Liver (tissue), 9 donors: ENCODE results near the gene FRMD6. TPM values are rescaled to one million over a fixed set of nuclear protein-coding genes. Genes with fewer than 3 reads are reported as not detected.

Source experiments
- DNase-seq: peaks from one replicate; pipeline ENCODE4 v3.0.0-alpha.2; 2017; ENCODE audit warnings: low spot score
- H3K27ac ChIP-seq, 2 donors: one replicate each; pipeline ENCODE4 v1.7.0; 2013; ENCODE audit warnings: inconsistent platforms in 2 of 2, low read length in 2 of 2, control low read depth in 1 of 2, low read depth in 1 of 2, mild to moderate bottlenecking in 1 of 2
- H3K27me3 ChIP-seq, 4 donors: one replicate each; pipeline versions ENCODE4 v1.6.1 to v1.7.0; 2013; ENCODE audit warnings: low read length in 3 of 4, inconsistent platforms in 1 of 4, mild to moderate bottlenecking in 1 of 4, moderate library complexity in 1 of 4; ENCODE audit not compliant: control insufficient read depth in 4 of 4, insufficient read depth in 4 of 4
- H3K36me3 ChIP-seq, 4 donors: one replicate each; pipeline versions ENCODE4 v1.6.1 to v1.7.0; 2013; ENCODE audit warnings: low read length in 3 of 4, mild to moderate bottlenecking in 3 of 4, low read depth in 1 of 4, moderate library complexity in 1 of 4; ENCODE audit not compliant: control insufficient read depth in 4 of 4, insufficient read depth in 3 of 4
- H3K4me1 ChIP-seq, 4 donors: one replicate each; pipeline versions ENCODE4 v1.6.1 to v1.7.0; 2013; ENCODE audit warnings: low read length in 3 of 4, mild to moderate bottlenecking in 3 of 4, moderate library complexity in 1 of 4; ENCODE audit not compliant: control insufficient read depth in 4 of 4, insufficient read depth in 4 of 4
- H3K4me3 ChIP-seq, 3 donors: one replicate each; pipeline versions ENCODE4 v1.6.1 to v1.7.0; 2013; ENCODE audit warnings: low read length in 3 of 3, control low read depth in 1 of 3, low read depth in 1 of 3, mild to moderate bottlenecking in 1 of 3
- H3K9ac ChIP-seq, 2 donors: one replicate each; pipeline ENCODE4 v1.7.0; 2013; ENCODE audit warnings: low read length in 2 of 2, mild to moderate bottlenecking in 2 of 2, moderate library complexity in 2 of 2, control low read depth in 1 of 2, low read depth in 1 of 2
- H3K9me3 ChIP-seq, 4 donors: one replicate each; pipeline versions ENCODE4 v1.6.1 to v1.7.0; 2013; ENCODE audit warnings: low read length in 3 of 4; ENCODE audit not compliant: control insufficient read depth in 4 of 4
- CTCF ChIP-seq: fragments of 150-350 bp; IDR thresholded peaks from 2 replicates; pipeline ENCODE4 v1.5.1; 2017; ENCODE audit warnings: improper control_type of control experiment, low read depth, low read length; ENCODE audit not compliant: missing input control
- EGR1 ChIP-seq, 2 donors: IDR thresholded peaks; 2 replicates each; pipeline ENCODE4 v1.6.1; 2016 to 2018; ENCODE audit warnings: antibody characterized with exemption in 2 of 2, low read depth in 2 of 2
- FOXA1 ChIP-seq: IDR thresholded peaks from 2 replicates; pipeline ENCODE4 v1.6.1; 2016; ENCODE audit warnings: antibody characterized with exemption
- FOXA2 ChIP-seq: IDR thresholded peaks from 2 replicates; pipeline ENCODE4 v1.6.1; 2016; ENCODE audit warnings: antibody characterized with exemption
- GABPA ChIP-seq, 2 donors: IDR thresholded peaks in 1 of 2; conservative IDR thresholded peaks in 1 of 2; 2 replicates each; pipeline ENCODE4 v1.6.1; 2016; ENCODE audit warnings: antibody characterized with exemption in 2 of 2, mild to moderate bottlenecking in 1 of 2, moderate library complexity in 1 of 2
- HNF4A ChIP-seq, 2 donors: conservative IDR thresholded peaks; 2 replicates each; pipeline ENCODE4 v1.6.1; 2016; ENCODE audit warnings: antibody characterized with exemption in 2 of 2, mild to moderate bottlenecking in 2 of 2
- HNF4G ChIP-seq: IDR thresholded peaks from 2 replicates; pipeline ENCODE4 v1.6.1; 2016; ENCODE audit warnings: antibody characterized with exemption
- JUND ChIP-seq, 2 donors: IDR thresholded peaks; 2 replicates each; pipeline ENCODE4 v1.6.1; 2016; ENCODE audit warnings: antibody characterized with exemption in 2 of 2
- MAX ChIP-seq: IDR thresholded peaks from 2 replicates; pipeline ENCODE4 v1.6.1; 2016; ENCODE audit warnings: antibody characterized with exemption
- NR2F2 ChIP-seq: IDR thresholded peaks from 2 replicates; pipeline ENCODE4 v1.6.1; 2016; ENCODE audit warnings: antibody characterized with exemption
- RAD21 ChIP-seq, 2 donors: IDR thresholded peaks; 2 replicates each; pipeline ENCODE4 v1.6.1; 2016; ENCODE audit warnings: antibody characterized with exemption in 2 of 2, mild to moderate bottlenecking in 2 of 2
- RXRA ChIP-seq, 2 donors: IDR thresholded peaks; 2 replicates each; pipeline ENCODE4 v1.6.1; 2017 to 2018; ENCODE audit warnings: antibody characterized with exemption in 2 of 2, mild to moderate bottlenecking in 1 of 2
- SP1 ChIP-seq: IDR thresholded peaks from 2 replicates; pipeline ENCODE4 v1.6.1; 2018; ENCODE audit warnings: antibody characterized with exemption, mild to moderate bottlenecking
- TAF1 ChIP-seq: conservative IDR thresholded peaks from 2 replicates; pipeline ENCODE4 v1.6.1; 2016; ENCODE audit warnings: antibody characterized with exemption, mild to moderate bottlenecking
- YY1 ChIP-seq: IDR thresholded peaks from 2 replicates; pipeline ENCODE4 v1.6.1; 2016; ENCODE audit warnings: antibody characterized with exemption, mild to moderate bottlenecking
- ZBTB33 ChIP-seq: IDR thresholded peaks from 2 replicates; pipeline ENCODE4 v1.6.1; 2016; ENCODE audit warnings: antibody characterized with exemption
- WGBS: extraction: QIAGEN DNeasy Blood & Tissue Kit; methylation state at CpG from one replicate; pipeline ENCODE4 v1.1.7; 2013; 5-methylcytosine and 5-hydroxymethylcytosine counted together
- polyA plus RNA-seq, 2 donors: library from polyadenylated mRNA; stranded (reverse) in 1 of 2; unstranded in 1 of 2; fragments of 200-250 nt in 1 of 2; fragments of >200 nt in 1 of 2; fragmentation: Nextera tagmentation in 1 of 2; extraction: Ambion mirVana in 1 of 2; gene quantifications; one replicate each; pipeline versions ENCODE4 v1.2.1 to v1.2.3, GENCODE V29; 2013 to 2015
- total RNA-seq, 2 donors: library from RNA; depleted of rRNA; stranded (reverse); fragments of >200 nt; gene quantifications; one replicate each; pipeline ENCODE4 v1.2.3, GENCODE V29; 2014
- TF ChIP-seq, protein P1 (sequence below): IDR thresholded peaks from 2 replicates; pipeline ENCODE4 v1.6.1; 2016; ENCODE audit warnings: antibody characterized with exemption
- TF ChIP-seq, protein P2 (sequence below): IDR thresholded peaks from 2 replicates; pipeline ENCODE4 v1.6.1; 2016; ENCODE audit warnings: antibody characterized with exemption, mild to moderate bottlenecking
- donor health status: healthy.
- donor health status: healthy.
- donor health status: healthy.
- donor health status: healthy.
- donor health status: healthy.

FRMD6 gene
- total and polyA plus RNA-seq, 4 donors, result 2.4 to 10.0 (median 3.4) TPM

GRCh38 chr14:51692646-51693045 lies 40.9 kb downstream of the FRMD6 start:
- TF ChIP-seq EGR1 (IDR thresholded peaks at IDR 0.05; ENCODE audit: low read depth in 2 of 2), result no peak
- TF ChIP-seq CTCF, result no peak
- TF ChIP-seq NR2F2, result no peak
- no peak for TF ChIP-seq HNF4G
- no peak for DNase-seq
- Histone ChIP-seq H3K9ac (no peak overlapping the region), H3K9me3 (no peaks in the 10 kb centered on the region), H3K27ac (no peak overlapping the region), H3K4me1 (no peaks in the 10 kb centered on the region), H3K27me3 (no peaks in the 10 kb centered on the region), H3K36me3 (peaks cover 0 to 3% (median 0%) of the 10 kb centered on the region in 4 donors), H3K4me3 (no peak overlapping the region)
- WGBS, result 95% methylated on average over 3 of the region's 3 CpGs

DNA sequence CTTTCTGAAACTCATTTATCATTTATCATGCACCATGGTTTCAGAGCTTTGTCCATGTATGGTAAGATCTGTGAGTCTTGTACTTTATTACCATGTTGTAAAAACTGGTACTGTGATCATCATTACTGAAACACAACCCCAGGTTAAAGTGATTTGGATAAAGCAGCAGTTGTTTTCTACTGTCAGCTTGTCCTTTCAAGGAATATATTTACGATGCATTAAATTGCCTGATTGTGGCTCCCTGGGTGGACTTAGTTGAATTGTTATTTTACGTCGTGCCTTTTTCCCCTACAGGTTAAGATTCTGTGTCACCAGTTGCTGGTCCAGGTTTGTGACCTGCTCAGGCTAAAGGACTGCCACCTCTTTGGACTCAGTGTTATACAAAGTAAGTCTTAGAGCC lies 46.1 kb downstream of the FRMD6 start:
- H3K4me1 ChIP-seq, result no peaks in the 10 kb centered on the region
- 85% methylated on average over 3 of the region's 3 CpGs for WGBS
- H3K9ac ChIP-seq, result no peak overlapping the region
- no peak overlapping the region for H3K4me3 ChIP-seq
- TF ChIP-seq NR2F2 (no peak), MAX (no peak), RXRA (IDR thresholded peaks at IDR 0.05) (no peak), SP1 (no peak), CTCF (no peak), RAD21 (IDR thresholded peaks at IDR 0.05) (no peak), HNF4G (no peak), GABPA (IDR thresholded peaks at IDR 0.05 in 1 of 2, conservative IDR thresholded peaks at IDR 0.05 in 1 of 2) (no peak), EGR1 (IDR thresholded peaks at IDR 0.05; ENCODE audit: low read depth in 2 of 2) (no peak), ZBTB33 (no peak), JUND (IDR thresholded peaks at IDR 0.05) (no peak), FOXA1 (no peak), YY1 (no peak), TAF1 (no peak), FOXA2 (no peak), HNF4A (conservative IDR thresholded peaks at IDR 0.05) (no peak)
- TF ChIP-seq, protein P1, sequence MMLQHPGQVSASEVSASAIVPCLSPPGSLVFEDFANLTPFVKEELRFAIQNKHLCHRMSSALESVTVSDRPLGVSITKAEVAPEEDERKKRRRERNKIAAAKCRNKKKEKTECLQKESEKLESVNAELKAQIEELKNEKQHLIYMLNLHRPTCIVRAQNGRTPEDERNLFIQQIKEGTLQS, result no peak
- TF ChIP-seq, protein P2, sequence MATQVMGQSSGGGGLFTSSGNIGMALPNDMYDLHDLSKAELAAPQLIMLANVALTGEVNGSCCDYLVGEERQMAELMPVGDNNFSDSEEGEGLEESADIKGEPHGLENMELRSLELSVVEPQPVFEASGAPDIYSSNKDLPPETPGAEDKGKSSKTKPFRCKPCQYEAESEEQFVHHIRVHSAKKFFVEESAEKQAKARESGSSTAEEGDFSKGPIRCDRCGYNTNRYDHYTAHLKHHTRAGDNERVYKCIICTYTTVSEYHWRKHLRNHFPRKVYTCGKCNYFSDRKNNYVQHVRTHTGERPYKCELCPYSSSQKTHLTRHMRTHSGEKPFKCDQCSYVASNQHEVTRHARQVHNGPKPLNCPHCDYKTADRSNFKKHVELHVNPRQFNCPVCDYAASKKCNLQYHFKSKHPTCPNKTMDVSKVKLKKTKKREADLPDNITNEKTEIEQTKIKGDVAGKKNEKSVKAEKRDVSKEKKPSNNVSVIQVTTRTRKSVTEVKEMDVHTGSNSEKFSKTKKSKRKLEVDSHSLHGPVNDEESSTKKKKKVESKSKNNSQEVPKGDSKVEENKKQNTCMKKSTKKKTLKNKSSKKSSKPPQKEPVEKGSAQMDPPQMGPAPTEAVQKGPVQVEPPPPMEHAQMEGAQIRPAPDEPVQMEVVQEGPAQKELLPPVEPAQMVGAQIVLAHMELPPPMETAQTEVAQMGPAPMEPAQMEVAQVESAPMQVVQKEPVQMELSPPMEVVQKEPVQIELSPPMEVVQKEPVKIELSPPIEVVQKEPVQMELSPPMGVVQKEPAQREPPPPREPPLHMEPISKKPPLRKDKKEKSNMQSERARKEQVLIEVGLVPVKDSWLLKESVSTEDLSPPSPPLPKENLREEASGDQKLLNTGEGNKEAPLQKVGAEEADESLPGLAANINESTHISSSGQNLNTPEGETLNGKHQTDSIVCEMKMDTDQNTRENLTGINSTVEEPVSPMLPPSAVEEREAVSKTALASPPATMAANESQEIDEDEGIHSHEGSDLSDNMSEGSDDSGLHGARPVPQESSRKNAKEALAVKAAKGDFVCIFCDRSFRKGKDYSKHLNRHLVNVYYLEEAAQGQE, result no peak
- no peaks in the 10 kb centered on the region for H3K27me3 ChIP-seq
- H3K9me3 ChIP-seq, result no peaks in the 10 kb centered on the region
- DNase-seq, result no peak
- H3K27ac ChIP-seq, result no peak overlapping the region
- H3K36me3 ChIP-seq, result peaks cover 0 to 2% (median under 1%) of the 10 kb centered on the region in 4 donors
